PFSK-1 (cell line): ENCODE results near the gene CLSTN1.

Source experiments
- FOXP2 ChIP-seq: optimal IDR thresholded peaks from 2 replicates; pipeline ENCODE3; 2011; ENCODE audit warnings: borderline replicate concordance, control low read depth, inconsistent platforms; ENCODE audit not compliant: insufficient read depth; ENCODE audit errors: extremely low read length, extremely low read depth
- POLR2AphosphoS5 ChIP-seq: IDR thresholded peaks from 2 replicates; pipeline ENCODE4 v1.6.1; 2012; ENCODE audit warnings: low read depth, mild to moderate bottlenecking, control low read depth, low read length, moderate library complexity
- REST ChIP-seq, 2 experiments: IDR thresholded peaks; 2 replicates each; pipeline versions ENCODE4 v1.6.1 to v1.8.0; 2011 to 2012; ENCODE audit warnings: low read depth in 2 of 2, low read length in 2 of 2, control low read depth in 1 of 2, inconsistent platforms in 1 of 2, mild to moderate bottlenecking in 1 of 2, moderate library complexity in 1 of 2; ENCODE audit not compliant: insufficient read depth in 1 of 2
- SIN3A ChIP-seq: IDR thresholded peaks from 2 replicates; pipeline ENCODE4 v1.6.1; 2012; ENCODE audit warnings: mild to moderate bottlenecking, low read length, moderate library complexity, borderline replicate concordance; ENCODE audit not compliant: insufficient read depth
- TAF1 ChIP-seq: IDR thresholded peaks from 2 replicates; pipeline ENCODE4 v1.6.1; 2012; ENCODE audit warnings: low read length, control low read depth, borderline replicate concordance; ENCODE audit not compliant: insufficient read depth

CLSTN1 gene

DNA sequence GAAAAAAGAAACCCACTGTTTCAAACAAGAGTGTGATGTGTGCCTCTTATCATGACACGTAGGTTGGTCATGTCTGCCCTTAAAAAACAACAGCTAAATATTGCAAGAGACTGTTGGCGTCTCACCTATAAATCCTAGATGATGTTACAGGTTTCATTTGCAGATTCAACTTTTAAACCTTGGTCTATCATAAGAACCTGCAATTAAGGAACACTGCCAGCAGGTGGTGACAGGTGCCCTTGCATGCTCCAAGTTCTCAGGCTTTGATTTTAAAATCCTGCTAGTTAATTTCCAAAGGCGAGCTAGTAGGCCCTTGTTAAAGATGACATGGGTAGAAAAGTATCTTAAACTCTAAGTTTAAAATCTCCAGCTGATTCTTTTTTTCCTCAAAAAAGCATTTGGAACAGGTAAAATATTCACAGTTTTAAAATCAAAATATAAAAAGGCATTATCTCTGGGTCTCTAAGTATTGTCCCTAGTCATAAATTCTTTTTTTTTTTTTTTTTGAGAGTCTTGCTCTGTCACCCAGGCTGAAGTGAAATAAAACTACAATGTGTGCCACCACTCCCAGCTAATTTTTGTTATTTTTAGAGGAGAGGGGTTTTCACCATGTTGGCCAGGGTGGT lies 39.1 kb downstream of the CLSTN1 start:
- no peak for TF ChIP-seq REST (IDR thresholded peaks at IDR 0.05; ENCODE audit: insufficient read depth in 1 of 2, low read depth in 2 of 2, low read length in 2 of 2)
- no peak for TF ChIP-seq POLR2AphosphoS5
- no peak for TF ChIP-seq TAF1

DNA sequence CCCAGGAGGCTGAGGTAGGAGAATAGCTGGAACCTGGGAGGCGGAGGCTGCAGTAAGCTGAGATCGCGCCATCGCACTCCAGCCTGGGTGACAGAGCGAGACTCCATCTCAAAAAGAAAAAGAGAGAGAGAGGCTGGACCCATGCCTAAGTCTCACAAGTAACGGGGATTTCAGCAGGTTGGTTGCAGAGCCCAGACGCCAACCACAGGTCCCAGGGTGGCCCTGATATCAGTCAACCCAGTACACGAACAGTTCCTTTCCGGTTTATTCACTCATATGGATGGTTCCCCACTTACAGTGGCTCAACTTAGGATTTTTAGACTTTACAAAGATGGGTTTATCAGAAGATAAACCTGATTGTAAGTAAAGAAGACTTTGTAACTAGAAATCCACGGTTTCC lies 40.9 kb downstream of the CLSTN1 start:
- no peak for TF ChIP-seq TAF1
- no peak for TF ChIP-seq REST (IDR thresholded peaks at IDR 0.05; ENCODE audit: insufficient read depth in 1 of 2, low read depth in 2 of 2, low read length in 2 of 2)
- no peak for TF ChIP-seq POLR2AphosphoS5
- TF ChIP-seq FOXP2, result no peak
- no peak for TF ChIP-seq SIN3A

DNA sequence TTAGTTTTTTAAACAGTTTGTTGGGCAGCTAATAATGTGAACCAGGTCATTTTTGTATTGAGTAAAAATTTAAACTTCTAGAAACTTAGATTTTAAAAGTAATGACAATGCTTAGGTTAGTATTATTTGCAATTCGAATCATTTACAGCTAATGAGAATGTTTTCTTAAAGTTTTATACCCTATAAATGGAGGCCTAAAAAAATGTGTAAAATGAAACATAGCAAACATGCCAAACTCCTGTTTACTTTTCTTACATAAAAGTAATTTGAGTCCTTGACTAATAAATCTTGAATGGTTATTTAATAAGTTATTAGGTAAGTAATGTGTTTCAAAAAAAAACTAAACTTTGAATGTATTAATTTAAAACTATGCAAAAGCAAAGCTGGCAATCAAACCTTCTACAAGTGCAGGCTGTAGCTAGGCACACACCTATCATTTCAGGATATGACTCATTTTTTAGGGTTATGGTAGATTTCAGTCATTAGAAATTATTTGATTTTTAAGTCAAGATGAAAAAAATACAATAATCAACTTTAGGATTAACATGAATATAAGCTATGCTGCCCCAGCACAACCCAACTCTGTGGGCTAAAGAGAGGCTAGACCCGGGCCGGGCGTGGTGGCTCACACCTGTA lies 41.5 kb downstream of the CLSTN1 start:
- TF ChIP-seq POLR2AphosphoS5 (no peak), REST (IDR thresholded peaks at IDR 0.05; ENCODE audit: insufficient read depth in 1 of 2, low read depth in 2 of 2, low read length in 2 of 2) (no peak), SIN3A (no peak), TAF1 (no peak), FOXP2 (no peak)

- TF ChIP-seq FOXP2, result no peak
- TF ChIP-seq REST (IDR thresholded peaks at IDR 0.05; ENCODE audit: insufficient read depth in 1 of 2, low read depth in 2 of 2, low read length in 2 of 2), result no peak
- TF ChIP-seq TAF1, result no peak
- TF ChIP-seq POLR2AphosphoS5, result no peak
- TF ChIP-seq SIN3A, result no peak
Observed at GRCh38 chr1:9780554-9781110, 43.1 kb downstream of the CLSTN1 start.

DNA sequence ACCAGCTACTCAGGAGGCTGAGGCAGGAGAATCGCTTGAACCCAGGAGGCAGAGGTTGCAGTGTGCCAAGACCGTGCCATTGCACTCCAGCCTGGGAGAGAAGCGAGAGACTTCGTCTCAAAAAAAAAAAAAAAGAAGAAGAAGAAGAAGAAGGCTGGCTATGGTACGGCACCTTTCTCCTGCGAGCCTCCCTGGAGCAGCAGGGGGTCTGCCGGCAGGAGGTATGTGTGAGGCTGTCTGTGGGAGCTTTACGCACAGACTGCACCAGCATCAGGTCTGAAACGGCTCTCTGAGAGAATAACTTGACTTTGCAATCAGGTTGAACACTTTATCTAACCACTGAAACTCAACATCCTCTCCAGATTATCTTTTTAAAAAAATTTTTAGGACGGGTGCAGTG lies 44.9 kb downstream of the CLSTN1 start:
- TF ChIP-seq REST (IDR thresholded peaks at IDR 0.05; ENCODE audit: insufficient read depth in 1 of 2, low read depth in 2 of 2, low read length in 2 of 2) (no peak), FOXP2 (no peak), POLR2AphosphoS5 (no peak), TAF1 (no peak), SIN3A (no peak)
